Endothelial cell (in vitro differentiated cells): ENCODE measurements around the gene FAP. TPM values are rescaled to one million over a fixed set of nuclear protein-coding genes. Genes with fewer than 3 reads are reported as not detected.

ENCODE experiments used
- DNase-seq: peaks from one replicate; pipeline ENCODE4 v3.0.0; 2021; ENCODE audit warnings: low spot score
- H3K27ac Mint-ChIP-seq: one replicate; pipeline ENCODE4 v1.8.0; 2021; ENCODE audit warnings: mixed read lengths, inconsistent platforms; ENCODE audit not compliant: unreplicated experiment
- H3K27me3 Mint-ChIP-seq: one replicate; pipeline ENCODE4 v1.8.0; 2021; ENCODE audit warnings: mild to moderate bottlenecking, moderate library complexity, mixed read lengths, inconsistent platforms; ENCODE audit not compliant: unreplicated experiment
- H3K36me3 Mint-ChIP-seq: one replicate; pipeline ENCODE4 v1.8.0; 2021; ENCODE audit warnings: mild to moderate bottlenecking, low read depth, mixed read lengths, inconsistent platforms; ENCODE audit not compliant: unreplicated experiment
- H3K4me1 Mint-ChIP-seq: one replicate; pipeline ENCODE4 v1.8.0; 2021; ENCODE audit warnings: mild to moderate bottlenecking, mixed read lengths, inconsistent platforms; ENCODE audit not compliant: unreplicated experiment
- H3K4me3 Mint-ChIP-seq: one replicate; pipeline ENCODE4 v1.8.0; 2021; ENCODE audit warnings: mild to moderate bottlenecking, mixed read lengths, inconsistent platforms; ENCODE audit not compliant: unreplicated experiment
- H3K9me3 Mint-ChIP-seq: one replicate; pipeline ENCODE4 v1.8.0; 2021; ENCODE audit warnings: mixed read lengths, inconsistent platforms; ENCODE audit not compliant: unreplicated experiment
- CTCF ChIP-seq: fragments of 200-600 bp; sonication (generic); IDR thresholded peaks from one replicate; pipeline ENCODE4 v1.5.0; 2021; ENCODE audit warnings: antibody characterized with exemption; ENCODE audit not compliant: unreplicated experiment
- total RNA-seq: library from RNA; stranded (reverse); fragmentation: NEBNext Ultra II Directional; extraction: Animal tissue kit (Norgen Biotek cat#: 25700); gene quantifications from one replicate; pipeline ENCODE4 v1.2.1, GENCODE V29; 2021; ENCODE audit not compliant: unreplicated experiment

Gene FAP
- total RNA-seq, 1 donor from 2014 or later: not detected

- no peaks in the 10 kb centered on the region for H3K27me3 Mint-ChIP-seq
- H3K4me1 Mint-ChIP-seq: no peaks in the 10 kb centered on the region
- H3K27ac Mint-ChIP-seq: no peak overlapping the region
- H3K9me3 Mint-ChIP-seq: no peaks in the 10 kb centered on the region
- H3K36me3 Mint-ChIP-seq: no peaks in the 10 kb centered on the region
- DNase-seq: no peak
- no peak for TF ChIP-seq CTCF
- H3K4me3 Mint-ChIP-seq: no peak overlapping the region
Observed at GRCh38 chr2:162220368-162220767, 22.9 kb downstream of the FAP start.

GRCh38 chr2:162219426-162219825 lies 23.8 kb downstream of the FAP start:
- H3K9me3 Mint-ChIP-seq: no peaks in the 10 kb centered on the region
- H3K27ac Mint-ChIP-seq: no peak overlapping the region
- H3K4me3 Mint-ChIP-seq: no peak overlapping the region
- H3K4me1 Mint-ChIP-seq: no peaks in the 10 kb centered on the region
- no peaks in the 10 kb centered on the region for H3K27me3 Mint-ChIP-seq
- no peaks in the 10 kb centered on the region for H3K36me3 Mint-ChIP-seq
- no peak for DNase-seq
- TF ChIP-seq CTCF: no peak

DNA sequence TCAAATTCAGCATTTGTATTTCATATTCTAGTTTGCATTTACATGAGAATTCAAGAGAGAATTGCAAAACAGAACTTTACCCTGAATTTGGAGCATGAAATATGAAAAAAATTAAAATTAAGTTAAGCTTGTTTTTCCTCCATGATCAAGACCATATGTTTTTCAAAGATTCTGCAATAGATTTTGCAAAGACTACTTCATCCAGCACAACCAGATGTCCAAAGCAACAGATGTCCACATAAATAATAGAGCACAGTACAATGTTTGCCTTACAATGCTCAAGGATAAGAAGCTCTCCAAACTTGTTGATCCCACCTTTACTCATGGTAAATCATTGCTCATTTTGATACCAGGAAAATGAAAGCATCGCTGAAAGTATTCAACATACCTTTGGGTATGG lies 25.6 kb downstream of the FAP start:
- Mint-ChIP-seq H3K27ac (no peak overlapping the region), H3K27me3 (no peaks in the 10 kb centered on the region), H3K4me3 (no peak overlapping the region), H3K9me3 (no peaks in the 10 kb centered on the region), H3K36me3 (no peaks in the 10 kb centered on the region), H3K4me1 (no peaks in the 10 kb centered on the region)
- no peak for TF ChIP-seq CTCF
- DNase-seq: no peak

GRCh38 chr2:162215162-162215561 lies 28.1 kb downstream of the FAP start:
- TF ChIP-seq CTCF: no peak
- H3K4me3 Mint-ChIP-seq: no peak overlapping the region
- no peaks in the 10 kb centered on the region for H3K36me3 Mint-ChIP-seq
- no peaks in the 10 kb centered on the region for H3K9me3 Mint-ChIP-seq
- H3K27me3 Mint-ChIP-seq: no peaks in the 10 kb centered on the region
- no peak for DNase-seq
- H3K4me1 Mint-ChIP-seq: peaks cover 4% of the 10 kb centered on the region
- no peak overlapping the region for H3K27ac Mint-ChIP-seq

- H3K27me3 Mint-ChIP-seq: no peaks in the 10 kb centered on the region
- no peaks in the 10 kb centered on the region for H3K9me3 Mint-ChIP-seq
- no peak overlapping the region for H3K27ac Mint-ChIP-seq
- no peak overlapping the region for H3K4me3 Mint-ChIP-seq
- no peaks in the 10 kb centered on the region for H3K36me3 Mint-ChIP-seq
- no peak for DNase-seq
- TF ChIP-seq CTCF: no peak
- H3K4me1 Mint-ChIP-seq: peaks cover 4% of the 10 kb centered on the region
Observed at GRCh38 chr2:162212366-162212765, 30.9 kb downstream of the FAP start.
